K562 (cell line): Measurements from ENCODE around the gene C19orf12. TPM values are rescaled to one million over a fixed set of nuclear protein-coding genes. Genes with fewer than 3 reads are reported as not detected.

Source experiments
- ATAC-seq: fragments of 200-7000 bp; cut with Tn5 transposase; 3 replicates; pipeline ENCODE4 v1.9.1; 2020; ENCODE audit warnings: moderate library complexity
- BruUV-seq: library from RNA; stranded (reverse); fragments of 400-500 nt; replicated peaks from 2 replicates; lab custom pipeline; 2021; lab: Mats Ljungman, UMichigan
- CTCF ChIA-PET: fragments of 300-600 bp; formaldehyde crosslinking; extraction: SDS; loops from one replicate; lab custom pipeline; 2021; ENCODE audit warnings: low intra/inter-chr PET ratio; lab: Yijun Ruan, JAX
- POLR2A ChIA-PET: fragments of 300-600, 350-650 bp; sonication (Branson Sonifier 250); formaldehyde crosslinking; extraction: SDS; loops from one replicate; lab custom pipeline; 2021; ENCODE audit warnings: antibody characterized with exemption, inconsistent platforms; lab: Yijun Ruan, JAX
- DNase-seq, 4 experiments: peaks; one replicate each; pipeline versions ENCODE4 v3.0.0 to v3.0.0-alpha.2; 2011 to 2018; ENCODE audit warnings: low spot score in 3 of 4, mixed read lengths in 3 of 4; ENCODE audit errors: extremely low read depth in 1 of 4
- FAIRE-seq: peaks from 2 replicates; lab custom pipeline; 2011; peaks lifted over from hg19 to GRCh38; lab: Jason Lieb, UNC
- H2AFZ ChIP-seq: 2 replicates; pipeline ENCODE4 v1.6.0; 2011; ENCODE audit warnings: low read depth, low read length, control low read depth, inconsistent platforms
- H3K27ac ChIP-seq: fragments of 200-600 bp; 3 replicates; pipeline ENCODE4 v1.8.0; 2011; ENCODE audit warnings: low read depth, mild to moderate bottlenecking, control low read depth, inconsistent platforms, low read length, moderate library complexity, mixed read lengths; ENCODE audit errors: extremely low read depth
- H3K27me3 ChIP-seq, 2 experiments: fragments of 300-600 bp in 1 of 2; 2 replicates in 1 of 2; 3 replicates in 1 of 2; pipeline versions ENCODE4 v1.6.0 to v1.8.0; 2011; ENCODE audit warnings: inconsistent platforms in 2 of 2, low read length in 2 of 2, mild to moderate bottlenecking in 1 of 2, mixed read lengths in 1 of 2, moderate library complexity in 1 of 2; ENCODE audit not compliant: control insufficient read depth in 2 of 2, insufficient read depth in 2 of 2
- H3K36me3 ChIP-seq: fragments of 300-600 bp; 3 replicates; pipeline ENCODE4 v1.8.0; 2011; ENCODE audit warnings: mild to moderate bottlenecking, low read length, inconsistent platforms; ENCODE audit not compliant: control insufficient read depth, insufficient read depth
- H3K4me1 ChIP-seq, 2 experiments: fragments of 200-600 bp in 1 of 2; replicated peaks in 1 of 2; 2 replicates in 1 of 2; 3 replicates in 1 of 2; pipeline versions ENCODE4 v1.5.1 to v1.8.0; 2011; ENCODE audit warnings: inconsistent platforms in 2 of 2, low read length in 2 of 2, mild to moderate bottlenecking in 1 of 2, mixed read lengths in 1 of 2, moderate library complexity in 1 of 2; ENCODE audit not compliant: control insufficient read depth in 2 of 2, insufficient read depth in 2 of 2
- H3K4me2 ChIP-seq: 2 replicates; pipeline ENCODE4 v1.6.1; 2011; ENCODE audit warnings: low read length, control low read depth, inconsistent platforms, mixed read lengths; ENCODE audit not compliant: insufficient read depth
- H3K4me3 ChIP-seq: fragments of 200-600 bp; sonication (generic), shearing (Covaris generic); 2 replicates; pipeline ENCODE4 v1.5.1; 2016; ENCODE audit warnings: control low read depth, inconsistent platforms
- H3K79me2 ChIP-seq: fragments of 200-600 bp; 3 replicates; pipeline ENCODE4 v1.8.0; 2011; ENCODE audit warnings: low read length, inconsistent platforms; ENCODE audit not compliant: control insufficient read depth, insufficient read depth
- H3K9ac ChIP-seq, 2 experiments: 2 replicates each; pipeline versions ENCODE4 v1.6.0 to v1.6.1; 2011; ENCODE audit warnings: low read depth in 2 of 2, low read length in 2 of 2, control low read depth in 1 of 2, inconsistent platforms in 1 of 2, mild to moderate bottlenecking in 1 of 2, mixed read lengths in 1 of 2; ENCODE audit not compliant: insufficient read depth in 1 of 2
- H3K9me1 ChIP-seq: one replicate; pipeline ENCODE4 v1.6.0; 2011; ENCODE audit warnings: inconsistent platforms, mild to moderate bottlenecking, low read length, moderate library complexity; ENCODE audit not compliant: control insufficient read depth, insufficient read depth
- H3K9me3 ChIP-seq: replicated peaks from 2 replicates; pipeline ENCODE4 v1.5.1; 2011; ENCODE audit warnings: low read depth, low read length, inconsistent platforms; ENCODE audit not compliant: control insufficient read depth, insufficient read depth
- H4K20me1 ChIP-seq: replicated peaks from 2 replicates; pipeline ENCODE4 v1.6.1; 2011; ENCODE audit warnings: low read length, inconsistent platforms, mixed read lengths; ENCODE audit not compliant: control insufficient read depth, insufficient read depth
- GTF3C2 ChIP-seq: IDR thresholded peaks from 3 replicates; pipeline ENCODE4 v1.6.1; 2011; ENCODE audit warnings: borderline replicate concordance, mild to moderate bottlenecking, moderate library complexity; ENCODE audit not compliant: insufficient read length; ENCODE audit errors: extremely low read depth
- HOMEZ ChIP-seq: fragments of 250-450 bp; sonication (Bioruptor Pico); IDR thresholded peaks from 2 replicates; pipeline ENCODE4 v1.4.0; 2020; ENCODE audit warnings: mild to moderate bottlenecking, moderate library complexity
- JUNB ChIP-seq: fragments of 450-650 bp; formaldehyde crosslinking; conservative IDR thresholded peaks from 2 replicates; pipeline ENCODE4 v1.4.0; 2020; ENCODE audit warnings: mild to moderate bottlenecking
- MCM3 ChIP-seq: fragments of 450-650 bp; IDR thresholded peaks from 2 replicates; pipeline ENCODE4 v1.6.1; 2016
- PHF8 ChIP-seq: fragments of 200-600 bp; sonication (generic); IDR thresholded peaks from 2 replicates; pipeline ENCODE4 v1.6.1; 2012; ENCODE audit warnings: mixed run types, mild to moderate bottlenecking, inconsistent platforms, low read length, moderate library complexity, borderline replicate concordance
- POU5F1 ChIP-seq: fragments of 150-350 bp; IDR thresholded peaks from 2 replicates; pipeline ENCODE4 v1.6.1; 2014; ENCODE audit warnings: borderline replicate concordance, low read length, low read depth, mild to moderate bottlenecking; ENCODE audit not compliant: partially characterized antibody
- SMAD2 ChIP-seq: fragments of 150-350 bp; IDR thresholded peaks from 2 replicates; pipeline ENCODE4 v1.6.1; 2014; ENCODE audit warnings: low read depth, mild to moderate bottlenecking, low read length
- ZFP36 ChIP-seq: fragments of 150-350 bp; IDR thresholded peaks from 2 replicates; pipeline ENCODE4 v1.6.1; 2018; ENCODE audit warnings: low read length, low read depth; ENCODE audit not compliant: partially characterized antibody
- ZNF253 ChIP-seq: fragments of 250-450 bp; sonication (Bioruptor Pico); conservative IDR thresholded peaks from 2 replicates; pipeline ENCODE4 v1.6.1; 2021; ENCODE audit warnings: mild to moderate bottlenecking
- ZNF778 ChIP-seq: fragments of 450-650 bp; formaldehyde crosslinking; IDR thresholded peaks from 2 replicates; pipeline ENCODE4 v1.4.0; 2020; ENCODE audit warnings: mild to moderate bottlenecking, moderate library complexity
- WGBS: fragments of 100-300 bp; shearing (Covaris generic); methylation state at CpG from one replicate; pipeline ENCODE4 v1.1.6; 2016; ENCODE audit warnings: low coverage, mixed read lengths; ENCODE audit not compliant: insufficient coverage; ENCODE audit errors: missing lambda C conversion rate; 5-methylcytosine and 5-hydroxymethylcytosine counted together
- in situ Hi-C: fragments of 300-500 bp; cut with MboI; formaldehyde crosslinking; loops from 4 replicates; pipeline ENCODE4 v1.15.0; 2018; ENCODE audit warnings: inconsistent platforms, mixed read lengths
- intact Hi-C: fragments of 100-400 bp; cut with micrococcal nuclease; formaldehyde crosslinking; loops from 2 replicates; pipeline ENCODE4 v1.14.2; 2022
- polyA plus RNA-seq, 8 experiments: library from polyadenylated mRNA; depleted of rRNA in 4 of 8; stranded (reverse) in 5 of 8; unstranded in 3 of 8; fragments of >200 nt; fragmentation: Nextera tagmentation in 2 of 8; fragmentation: Illumina TruSeq in 1 of 8; extraction: Ambion mirVana in 2 of 8; extraction: Trizol in 1 of 8; gene quantifications; 2 replicates each; pipeline versions ENCODE4 v1.2.1 to v1.2.3, GENCODE V29; 2011 to 2014; ENCODE audit warnings: inconsistent platforms in 1 of 8, missing spikeins in 1 of 8
- total RNA-seq, 7 experiments: library from RNA; depleted of rRNA in 6 of 7; stranded (reverse); fragments of >200 nt in 6 of 7; fragmentation: Illumina TruSeq in 2 of 7; extraction: Trizol in 2 of 7; gene quantifications; 2 replicates each; pipeline versions ENCODE4 v1.2.1 to v1.2.3, GENCODE V29; 2011 to 2021; ENCODE audit warnings: low replicate concordance in 1 of 7

C19orf12 gene
- total and polyA plus RNA-seq, 9 of the 15 experiments (the other 6 are each of a cell fraction or from before 2014, with no cell fraction given), result 1.9 to 14.5 (median 10.2) TPM

GRCh38 chr19:29741226-29741625, 26.2 kb upstream of the C19orf12 start:
- H3K4me2 ChIP-seq, result no peak overlapping the region
- FAIRE-seq (no peak), ATAC-seq (no peak), DNase-seq (no peak)
- no peaks in the 10 kb centered on the region for H3K36me3 ChIP-seq
- no peak overlapping the region for H2AFZ ChIP-seq
- no peaks in the 10 kb centered on the region for H3K79me2 ChIP-seq
- no peak overlapping the region for H3K27ac ChIP-seq
- H3K4me1 ChIP-seq, result no peaks in the 10 kb centered on the region
- 0% methylated on average over 8 of the region's 10 CpGs for WGBS
- H3K9me3 ChIP-seq, result no peaks in the 10 kb centered on the region
- POLR2A ChIA-PET, result interaction anchor here (0.6 to 1.4 kb wide), 2 partner anchors 11 to 28 kb away, joined by 3 to 4 read pairs; no protein-coding TSS in a partner anchor
- intact Hi-C loops (no loop called here), in situ Hi-C loops (loop anchor here (10.0 kb wide), 1 partner anchor 914 kb away; no protein-coding TSS in a partner anchor)
- H3K9ac ChIP-seq, result no peak overlapping the region
- H3K27me3 ChIP-seq, result peaks cover 31 to 57% of the 10 kb centered on the region in 2 experiments; a peak in 4 of 5 replicates
- no peaks in the 10 kb centered on the region for H4K20me1 ChIP-seq
- CTCF ChIA-PET, result no interaction called here
- TF ChIP-seq ZFP36, result no peak
- no peak for TF ChIP-seq SMAD2
- no peak for TF ChIP-seq GTF3C2
- TF ChIP-seq ZNF778 (CRISPR knock-in tag), result no peak
- no peak for TF ChIP-seq ZNF253 (CRISPR knock-in tag)
- TF ChIP-seq HOMEZ, result no peak
- no peak for TF ChIP-seq MCM3
- no peak for TF ChIP-seq POU5F1
- no peak for TF ChIP-seq PHF8
- TF ChIP-seq JUNB (CRISPR knock-in tag), result no peak
- no peak overlapping the region for H3K4me3 ChIP-seq
- no peaks in the 10 kb centered on the region for H3K9me1 ChIP-seq
- no TSS peak for BruUV-seq
